Ascending aorta (tissue), 2 donors: ENCODE measurements around the gene ROCK2. TPM values are rescaled to one million over a fixed set of nuclear protein-coding genes. Genes with fewer than 3 reads are reported as not detected.

ENCODE experiments used
- DNase-seq, 2 donors: peaks; one replicate each; pipeline ENCODE4 v3.0.0-alpha.2; 2019; ENCODE audit warnings: low spot score in 2 of 2
- H3K27ac ChIP-seq, 2 donors: fragments of 200-600 bp; sonication (generic); one replicate each; pipeline ENCODE4 v1.5.1; 2016 to 2017; ENCODE audit warnings: mild to moderate bottlenecking in 1 of 2
- H3K27me3 ChIP-seq: fragments of 200-600 bp; sonication (generic); one replicate; pipeline ENCODE4 v1.5.1; 2017
- H3K36me3 ChIP-seq, 2 donors: fragments of 200-600 bp; sonication (generic); one replicate each; pipeline ENCODE4 v1.5.1; 2016
- H3K4me1 ChIP-seq, 2 donors: fragments of 200-600 bp; sonication (generic); one replicate each; pipeline ENCODE4 v1.5.1; 2016 to 2017; ENCODE audit warnings: mild to moderate bottlenecking in 1 of 2
- H3K4me3 ChIP-seq, 2 donors: fragments of 200-600 bp; sonication (generic); one replicate each; pipeline ENCODE4 v1.5.1; 2016 to 2017; ENCODE audit warnings: mild to moderate bottlenecking in 1 of 2
- H3K9me3 ChIP-seq, 2 donors: fragments of 200-600 bp; sonication (generic); one replicate each; pipeline ENCODE4 v1.5.1; 2016
- CTCF ChIP-seq, 3 experiments: fragments of 200-600 bp in 2 of 3; fragments of 450-650 bp in 1 of 3; sonication (generic) in 2 of 3; IDR thresholded peaks; one replicate each; pipeline ENCODE4 v1.5.1; 2016 to 2019; ENCODE audit warnings: antibody characterized with exemption in 3 of 3, mild to moderate bottlenecking in 1 of 3, moderate library complexity in 1 of 3
- intact Hi-C: fragments of 100-400 bp; cut with DNase I; formaldehyde crosslinking; loops from one replicate; pipeline ENCODE4 v1.15.1; 2023
- total RNA-seq: library from RNA; depleted of rRNA; stranded (reverse); fragments of >200 nt; gene quantifications from one replicate; pipeline ENCODE4 v1.1.0, GENCODE V29; 2016

The ROCK2 gene
- total RNA-seq, 1 donor from 2014 or later = 33.0 TPM

- TF ChIP-seq CTCF (IDR thresholded peaks at IDR 0.05) = no peak
- Histone ChIP-seq H3K4me1 (no peaks in the 10 kb centered on the region), H3K36me3 (no peaks in the 10 kb centered on the region), H3K9me3 (no peaks in the 10 kb centered on the region), H3K27ac (no peak overlapping the region), H3K27me3 (no peaks in the 10 kb centered on the region), H3K4me3 (no peak overlapping the region)
- intact Hi-C loops = no loop called here
- no peak for DNase-seq
These were observed 8.5 kb upstream of the ROCK2 start for GRCh38 chr2:11352781-11353537.

DNA sequence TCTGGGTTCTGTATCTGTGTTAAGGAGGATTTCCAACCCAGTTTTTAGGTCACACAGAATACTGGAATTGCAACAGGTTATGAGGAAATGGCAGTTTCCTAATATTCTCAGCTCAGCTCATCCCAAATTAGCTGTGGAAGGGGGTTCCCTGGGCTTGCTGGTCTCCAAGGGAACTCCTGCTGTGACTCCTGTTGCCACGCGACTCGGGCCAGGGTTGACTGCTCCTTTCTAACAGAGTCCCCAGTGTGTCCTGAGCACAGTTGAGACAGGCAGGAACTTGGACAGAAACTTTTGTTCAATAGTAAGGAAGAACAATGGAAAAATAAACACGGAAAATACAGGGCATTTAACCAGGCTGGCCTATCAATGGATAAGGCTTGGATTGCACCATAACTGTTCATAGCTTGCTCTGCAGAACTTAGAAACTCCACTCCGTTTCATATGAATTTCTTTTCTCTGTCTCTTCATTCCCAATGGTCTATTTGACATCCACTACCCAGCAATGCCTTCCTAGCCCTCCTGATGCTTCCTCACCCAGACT, 3.8 kb upstream of the ROCK2 start:
- peaks cover 0 to 5% of the 10 kb centered on the region in 2 donors for H3K4me1 ChIP-seq
- no peaks in the 10 kb centered on the region for H3K27me3 ChIP-seq
- DNase-seq = no peak
- H3K4me3 ChIP-seq = no peak overlapping the region
- intact Hi-C loops = loop anchor here (10.0 kb wide), 1 partner anchor 113 kb away; no protein-coding TSS in a partner anchor
- no peak for TF ChIP-seq CTCF (IDR thresholded peaks at IDR 0.05)
- no peaks in the 10 kb centered on the region for H3K36me3 ChIP-seq
- H3K27ac ChIP-seq = no peak overlapping the region
- no peaks in the 10 kb centered on the region for H3K9me3 ChIP-seq

- Histone ChIP-seq H3K4me3 (no peak overlapping the region), H3K36me3 (no peaks in the 10 kb centered on the region), H3K27me3 (no peaks in the 10 kb centered on the region), H3K4me1 (peaks cover 0 to 5% of the 10 kb centered on the region in 2 donors), H3K9me3 (no peaks in the 10 kb centered on the region), H3K27ac (no peak overlapping the region)
- TF ChIP-seq CTCF (IDR thresholded peaks at IDR 0.05) = no peak
- intact Hi-C loops = loop anchor here (10.0 kb wide), 1 partner anchor 113 kb away; no protein-coding TSS in a partner anchor
- DNase-seq = no peak
These were observed 3.0 kb upstream of the ROCK2 start for GRCh38 chr2:11347403-11347959.

- intact Hi-C loops = loop anchor here (10.0 kb wide), 1 partner anchor 111 kb away; no protein-coding TSS in a partner anchor
- peak overlapping the region; percentile 99 to 100 for H3K27ac ChIP-seq
- no peaks in the 10 kb centered on the region for H3K27me3 ChIP-seq
- TF ChIP-seq CTCF (IDR thresholded peaks at IDR 0.05) = no peak
- peaks cover 0 to 9% of the 10 kb centered on the region in 2 donors for H3K4me1 ChIP-seq
- no peaks in the 10 kb centered on the region for H3K9me3 ChIP-seq
- no peak overlapping the region for H3K4me3 ChIP-seq
- DNase-seq = no peak
- H3K36me3 ChIP-seq = no peaks in the 10 kb centered on the region
These were observed 1.6 kb upstream of the ROCK2 start for GRCh38 chr2:11346023-11346482.

DNA sequence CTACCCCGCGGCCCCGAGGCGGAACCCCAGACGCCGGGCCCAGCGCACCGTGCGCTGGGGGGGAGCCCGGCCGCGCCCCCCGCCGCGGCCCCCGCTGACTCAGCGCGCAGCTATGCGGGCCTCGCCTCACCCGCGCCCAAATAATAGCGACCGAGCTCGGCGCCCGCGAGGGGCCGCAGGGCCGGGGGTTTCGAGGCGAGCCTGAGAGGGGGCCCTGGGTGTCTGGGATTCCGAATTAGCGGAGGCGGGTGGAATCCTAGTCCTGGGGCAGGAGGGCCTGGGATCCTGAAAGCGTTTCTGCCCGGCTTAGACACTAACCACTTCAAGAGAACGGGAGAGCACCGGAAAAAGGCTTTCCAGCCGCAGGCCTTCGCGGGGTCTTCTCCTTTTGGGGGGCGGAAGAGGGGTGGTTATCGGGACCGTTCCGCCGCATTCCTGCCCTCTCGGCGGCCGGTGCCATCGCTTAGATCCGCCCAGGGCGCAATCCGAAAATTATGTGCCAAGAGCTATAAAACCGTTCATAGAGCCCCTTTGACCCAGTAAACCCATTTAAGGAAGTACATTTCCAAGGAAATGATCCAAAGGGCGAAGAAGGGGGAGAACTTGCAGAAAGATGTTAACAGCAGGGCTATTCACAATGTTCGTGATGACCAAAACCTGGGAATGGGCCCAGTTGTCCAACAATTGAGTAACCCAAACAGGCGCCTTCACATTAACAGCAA, 681 bp upstream of the ROCK2 start:
- intact Hi-C loops = loop anchor here (1.0 to 10.0 kb wide), 6 partner anchors 29 to 213 kb away; partner anchors contain the start of genes E2F6 and SLC66A3
- Histone ChIP-seq H3K4me3 (peak overlapping the region; percentile 100), H3K27me3 (no peaks in the 10 kb centered on the region), H3K9me3 (no peaks in the 10 kb centered on the region), H3K27ac (peak overlapping the region; percentile 99 to 100), H3K4me1 (peaks cover 0 to 11% of the 10 kb centered on the region in 2 donors), H3K36me3 (no peaks in the 10 kb centered on the region)
- DNase-seq = peak in 1 of 2 donors; percentile 90
- no peak for TF ChIP-seq CTCF (IDR thresholded peaks at IDR 0.05)
